HepG2 (cell line): Measurements from ENCODE around the gene EXOSC7. TPM values are rescaled to one million over a fixed set of nuclear protein-coding genes. Genes with fewer than 3 reads are reported as not detected.

ENCODE experiments used
- ATAC-seq: fragments of 200-7000 bp; cut with Tn5 transposase; 3 replicates; pipeline ENCODE4 v1.9.1; 2020; ENCODE audit warnings: mild to moderate bottlenecking, moderate library complexity
- BruUV-seq: library from RNA; stranded (reverse); fragments of 400-500 nt; replicated peaks from 2 replicates; lab custom pipeline; 2021; lab: Mats Ljungman, UMichigan
- CTCF ChIA-PET: fragments of 300-600 bp; formaldehyde crosslinking; extraction: SDS; loops from one replicate; lab custom pipeline; 2021; ENCODE audit warnings: low total read pairs, inconsistent platforms, low intra/inter-chr PET ratio; lab: Yijun Ruan, JAX
- POLR2A ChIA-PET: fragments of 350-600 bp; sonication (Branson Sonifier 250); formaldehyde crosslinking; loops from one replicate; lab custom pipeline; 2020; ENCODE audit warnings: antibody characterized with exemption, inconsistent platforms; lab: Yijun Ruan, JAX
- DNase-seq: peaks from one replicate; pipeline ENCODE4 v3.0.0-alpha.2; 2015; ENCODE audit warnings: low spot score
- FAIRE-seq: peaks from 3 replicates; lab custom pipeline; 2011; peaks lifted over from hg19 to GRCh38; lab: Jason Lieb, UNC
- H2AFZ ChIP-seq: one replicate; pipeline ENCODE4 v1.6.1; 2011; ENCODE audit warnings: low read length, inconsistent platforms
- H3K27ac ChIP-seq: fragments of 300-600 bp; 3 replicates; pipeline ENCODE4 v1.8.0; 2011; ENCODE audit warnings: mixed run types, mild to moderate bottlenecking, mixed read lengths, low read length, inconsistent platforms; ENCODE audit not compliant: insufficient read depth; ENCODE audit errors: extremely low read length
- H3K27me3 ChIP-seq, 2 experiments: fragments of 200-600 bp in 1 of 2; 2 replicates in 1 of 2; 3 replicates in 1 of 2; pipeline versions ENCODE4 v1.6.0 to v1.8.0; 2011; ENCODE audit warnings: low read length in 2 of 2, mild to moderate bottlenecking in 2 of 2, moderate library complexity in 2 of 2, inconsistent platforms in 1 of 2; ENCODE audit not compliant: insufficient read depth in 2 of 2, control insufficient read depth in 1 of 2
- H3K36me3 ChIP-seq, 2 experiments: fragments of 200-600 bp in 1 of 2; replicated peaks in 1 of 2; 2 replicates in 1 of 2; 3 replicates in 1 of 2; pipeline versions ENCODE4 v1.5.1 to v1.8.0; 2011; ENCODE audit warnings: low read length in 2 of 2, inconsistent platforms in 1 of 2; ENCODE audit not compliant: insufficient read depth in 2 of 2, control insufficient read depth in 1 of 2
- H3K4me1 ChIP-seq: 2 replicates; pipeline ENCODE4 v1.5.1; 2012; ENCODE audit warnings: low read length, inconsistent platforms; ENCODE audit not compliant: insufficient read depth
- H3K4me2 ChIP-seq: 2 replicates; pipeline ENCODE4 v1.6.0; 2011; ENCODE audit warnings: low read depth, low read length, inconsistent platforms
- H3K4me3 ChIP-seq, 3 experiments: fragments of 200-600 bp in 1 of 3; sonication (generic), shearing (Covaris generic) in 1 of 3; replicated peaks in 1 of 3; 2 replicates each; pipeline ENCODE4 v1.5.1; 2011 to 2016; ENCODE audit warnings: low read length in 3 of 3, inconsistent platforms in 2 of 3, low read depth in 2 of 3, mild to moderate bottlenecking in 2 of 3, control low read depth in 1 of 3, mixed read lengths in 1 of 3; ENCODE audit not compliant: insufficient read depth in 1 of 3
- H3K79me2 ChIP-seq: one replicate; pipeline ENCODE4 v1.6.1; 2011; ENCODE audit warnings: low read length, inconsistent platforms; ENCODE audit not compliant: insufficient read depth
- H3K9ac ChIP-seq: 2 replicates; pipeline ENCODE4 v1.6.0; 2011; ENCODE audit warnings: mild to moderate bottlenecking, low read depth, low read length, inconsistent platforms; ENCODE audit not compliant: insufficient read depth
- H3K9me3 ChIP-seq: 2 replicates; pipeline ENCODE4 v1.5.1; 2012; ENCODE audit warnings: mild to moderate bottlenecking, low read length
- H4K20me1 ChIP-seq: 2 replicates; pipeline ENCODE4 v1.6.0; 2011; ENCODE audit warnings: inconsistent platforms, mild to moderate bottlenecking, low read length, moderate library complexity; ENCODE audit not compliant: insufficient read depth
- ARNT ChIP-seq: fragments of 450-650 bp; IDR thresholded peaks from 2 replicates; pipeline ENCODE4 v1.6.1; 2017
- CEBPB ChIP-seq: IDR thresholded peaks from 2 replicates; pipeline ENCODE4 v1.6.1; 2011; ENCODE audit warnings: low read depth, low read length, improper control_type of control experiment, borderline replicate concordance
- CSRNP1 ChIP-seq: sonication (generic); formaldehyde crosslinking; IDR thresholded peaks from 2 replicates; pipeline ENCODE4 v1.8.1; 2023; ENCODE audit warnings: mild to moderate bottlenecking, missing genetic modification reagents
- HCFC1 ChIP-seq: fragments of 150-350 bp; IDR thresholded peaks from 2 replicates; pipeline ENCODE4 v1.6.1; 2014; ENCODE audit warnings: low read depth, low read length
- HOXA9 ChIP-seq: sonication (generic); formaldehyde crosslinking; IDR thresholded peaks from 2 replicates; pipeline ENCODE4 v1.8.1; 2022; ENCODE audit warnings: missing genetic modification reagents, mild to moderate bottlenecking, moderate library complexity, borderline replicate concordance
- IRX3 ChIP-seq: sonication (generic); formaldehyde crosslinking; IDR thresholded peaks from 2 replicates; pipeline ENCODE4 v1.8.1; 2023; ENCODE audit warnings: mild to moderate bottlenecking, low read depth, missing genetic modification reagents, borderline replicate concordance
- NCOA2 ChIP-seq: sonication (generic); formaldehyde crosslinking; IDR thresholded peaks from 2 replicates; pipeline ENCODE4 v1.8.0; 2022; ENCODE audit warnings: inconsistent platforms
- RXRB ChIP-seq: IDR thresholded peaks from 2 replicates; pipeline ENCODE4 v1.6.1; 2016; ENCODE audit warnings: borderline replicate concordance, missing genetic modification reagents, missing compliant biosample characterization
- SIN3A ChIP-seq: IDR thresholded peaks from 2 replicates; pipeline ENCODE4 v1.6.1; 2011; ENCODE audit warnings: low read depth, mild to moderate bottlenecking, control low read depth, low read length, borderline replicate concordance
- TOE1 ChIP-seq: sonication (generic); formaldehyde crosslinking; IDR thresholded peaks from 2 replicates; pipeline ENCODE4 v1.4.0; 2020; ENCODE audit warnings: mild to moderate bottlenecking, missing genetic modification reagents
- TOPORS ChIP-seq: sonication (generic); formaldehyde crosslinking; IDR thresholded peaks from 2 replicates; pipeline ENCODE4 v1.8.0; 2023; ENCODE audit warnings: mild to moderate bottlenecking, missing genetic modification reagents
- ZNF10 ChIP-seq: sonication (generic); formaldehyde crosslinking; IDR thresholded peaks from 2 replicates; pipeline ENCODE4 v1.4.0; 2020; ENCODE audit warnings: mild to moderate bottlenecking, low read depth, missing genetic modification reagents, borderline replicate concordance
- ZNF20 ChIP-seq: sonication (generic); formaldehyde crosslinking; IDR thresholded peaks from 2 replicates; pipeline ENCODE4 v1.4.0; 2020; ENCODE audit warnings: mild to moderate bottlenecking, moderate library complexity, missing genetic modification reagents
- ZNF256 ChIP-seq: sonication (generic); formaldehyde crosslinking; conservative IDR thresholded peaks from 2 replicates; pipeline ENCODE4 v1.4.0; 2020; ENCODE audit warnings: missing genetic modification reagents
- ZNF614 ChIP-seq: IDR thresholded peaks from 2 replicates; pipeline ENCODE4 v1.6.1; 2018; ENCODE audit warnings: missing biosample characterization, missing genetic modification reagents, inconsistent platforms, borderline replicate concordance
- WGBS: methylation state at CpG from one replicate; pipeline ENCODE4 v1.1.6; 2017; ENCODE audit warnings: low lambda C conversion rate; 5-methylcytosine and 5-hydroxymethylcytosine counted together
- in situ Hi-C: cut with HindIII; loops from 2 replicates; pipeline ENCODE4 v1.10.0; 2017; ENCODE audit warnings: low pct_unique_long_range_greater_than_20kb; ENCODE audit not compliant: extremely low pct_ligation_motif_present
- intact Hi-C: fragments of 100-400 bp; cut with micrococcal nuclease; formaldehyde crosslinking; loops from one replicate; pipeline ENCODE4 v1.10.0; 2022; ENCODE audit not compliant: unreplicated experiment
- polyA plus RNA-seq, 8 experiments: library from polyadenylated mRNA; depleted of rRNA in 3 of 8; stranded (reverse) in 7 of 8; unstranded in 1 of 8; fragments of >200 nt; fragmentation: Illumina TruSeq in 4 of 8; extraction: Trizol in 4 of 8; gene quantifications; 2 replicates each; pipeline versions ENCODE4 v1.2.1 to v1.2.3, GENCODE V29; 2011 to 2016; ENCODE audit warnings: low read depth in 4 of 8, missing spikeins in 1 of 8, mixed read lengths in 1 of 8; ENCODE audit not compliant: insufficient read depth in 1 of 8
- total RNA-seq, 5 experiments: library from RNA; depleted of rRNA; stranded (reverse); fragments of >200 nt; fragmentation: Illumina TruSeq; extraction: Trizol; gene quantifications; 2 replicates each; pipeline ENCODE4 v1.2.3, GENCODE V29; 2016; ENCODE audit warnings: low read depth in 1 of 5

Gene EXOSC7
- total and polyA plus RNA-seq, 2 of the 13 experiments (the other 11 are each of a cell fraction or from before 2014, with no cell fraction given) = 68.3 to 74.7 TPM

DNA sequence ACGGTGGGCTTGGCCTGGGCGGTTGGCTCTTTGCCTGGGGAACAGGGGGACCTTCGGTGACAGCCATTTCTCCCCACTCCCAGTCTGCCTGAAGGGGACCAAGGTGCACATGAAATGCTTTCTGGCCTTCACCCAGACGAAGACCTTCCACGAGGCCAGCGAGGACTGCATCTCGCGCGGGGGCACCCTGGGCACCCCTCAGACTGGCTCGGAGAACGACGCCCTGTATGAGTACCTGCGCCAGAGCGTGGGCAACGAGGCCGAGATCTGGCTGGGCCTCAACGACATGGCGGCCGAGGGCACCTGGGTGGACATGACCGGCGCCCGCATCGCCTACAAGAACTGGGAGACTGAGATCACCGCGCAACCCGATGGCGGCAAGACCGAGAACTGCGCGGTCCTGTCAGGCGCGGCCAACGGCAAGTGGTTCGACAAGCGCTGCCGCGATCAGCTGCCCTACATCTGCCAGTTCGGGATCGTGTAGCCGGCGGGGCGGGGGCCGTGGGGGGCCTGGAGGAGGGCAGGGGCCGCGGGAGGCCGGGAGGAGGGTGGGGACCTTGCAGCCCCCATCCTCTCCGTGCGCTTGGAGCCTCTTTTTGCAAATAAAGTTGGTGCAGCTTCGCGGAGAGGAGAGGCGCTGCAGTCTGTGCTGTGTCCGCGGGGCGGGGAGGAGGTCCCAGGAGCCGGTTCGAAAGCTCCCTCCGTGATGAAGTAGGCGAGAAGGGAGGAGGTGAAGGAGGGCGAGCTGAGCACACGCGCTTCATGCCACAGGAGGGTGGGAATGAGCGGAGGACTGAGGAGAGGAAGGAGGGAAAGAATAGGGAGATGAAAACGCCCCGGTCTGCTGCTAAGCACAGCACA is 59.6 kb downstream of the EXOSC7 start:
- H3K4me2 ChIP-seq = no peak overlapping the region
- POLR2A ChIA-PET = no interaction called here
- H3K36me3 ChIP-seq = no peaks in the 10 kb centered on the region
- H4K20me1 ChIP-seq = no peaks in the 10 kb centered on the region
- no peak overlapping the region for H3K9ac ChIP-seq
- ATAC-seq = no peak
- intact Hi-C loops (loop anchor here (5.0 kb wide), 1 partner anchor 503 kb away; no protein-coding TSS in a partner anchor), in situ Hi-C loops (loop anchor here (5.0 to 25.0 kb wide), 2 partner anchors 177 to 452 kb away; no protein-coding TSS in a partner anchor)
- H3K4me3 ChIP-seq = no peak overlapping the region
- no peak overlapping the region for H2AFZ ChIP-seq
- no peak overlapping the region for H3K27ac ChIP-seq
- 53% methylated on average over 21 of the region's 64 CpGs for WGBS
- no peak for TF ChIP-seq SIN3A
- TF ChIP-seq ZNF256 (CRISPR knock-in tag) = no peak
- TF ChIP-seq TOPORS = no peak
- TF ChIP-seq HCFC1 = no peak
- no TSS peak for BruUV-seq
- DNase-seq = no peak
- CTCF ChIA-PET = interaction anchor here (3.4 kb wide), 1 partner anchor 175 kb away, joined by 42 read pairs; no protein-coding TSS in a partner anchor
- FAIRE-seq = no peak
- H3K27me3 ChIP-seq = peaks cover 0 to 24% of the 10 kb centered on the region in 2 experiments; a peak in 3 of 5 replicates
- H3K79me2 ChIP-seq = no peaks in the 10 kb centered on the region
- H3K4me1 ChIP-seq = no peaks in the 10 kb centered on the region
- H3K9me3 ChIP-seq = no peaks in the 10 kb centered on the region

GRCh38 chr3:45037720-45038455 is 61.8 kb downstream of the EXOSC7 start:
- 0% methylated on average over 3 of the region's 11 CpGs for WGBS
- peak; percentile 99 for FAIRE-seq
- in situ Hi-C loops (loop anchor here (5.0 to 25.0 kb wide), 2 partner anchors 174 to 449 kb away; no protein-coding TSS in a partner anchor), intact Hi-C loops (loop anchor here (1.0 to 5.0 kb wide), 2 partner anchors 172 to 506 kb away; no protein-coding TSS in a partner anchor)
- Histone ChIP-seq H2AFZ (no peak overlapping the region), H3K79me2 (no peaks in the 10 kb centered on the region), H3K27me3 (peaks cover 0 to 24% of the 10 kb centered on the region in 2 experiments; a peak in 3 of 5 replicates), H3K27ac (no peak overlapping the region), H3K4me3 (no peak overlapping the region), H3K9me3 (no peaks in the 10 kb centered on the region), H4K20me1 (no peaks in the 10 kb centered on the region), H3K36me3 (no peaks in the 10 kb centered on the region), H3K4me2 (peak overlapping the region; percentile 52), H3K9ac (no peak overlapping the region), H3K4me1 (no peaks in the 10 kb centered on the region)
- BruUV-seq = no TSS peak
- ChIA-PET POLR2A (no interaction called here), CTCF (interaction anchor here (1.4 to 3.4 kb wide), 2 partner anchors 18 to 172 kb away, joined by 6 to 42 read pairs; no protein-coding TSS in a partner anchor)
- peak; percentile 96 for ATAC-seq
- DNase-seq = peak; percentile 91
- TF ChIP-seq ZNF20 (no peak), HOXA9 (no peak), CEBPB (no peak), ZNF10 (no peak), ZNF614 (CRISPR knock-in tag) (peak; percentile 45; the same call in 1 of the 2 replicates), TOE1 (CRISPR knock-in tag) (no peak), IRX3 (CRISPR knock-in tag) (no peak), NCOA2 (CRISPR knock-in tag) (no peak), ARNT (no peak), RXRB (CRISPR knock-in tag) (peak; percentile 38; the same call in 1 of the 2 replicates), CSRNP1 (CRISPR knock-in tag) (no peak)
